H9 (cell line): ENCODE results near the gene SMC4. TPM values are rescaled to one million over a fixed set of nuclear protein-coding genes. Genes with fewer than 3 reads are reported as not detected.

Experiments used
- DNase-seq: peaks from one replicate; pipeline ENCODE4 v3.0.0-alpha.2; 2017
- H2AFZ ChIP-seq: one replicate; pipeline ENCODE4 v1.6.1; 2013; ENCODE audit warnings: mild to moderate bottlenecking, low read length, control low read depth, moderate library complexity
- H2AK5ac ChIP-seq: 2 replicates; pipeline ENCODE4 v1.6.1; 2013; ENCODE audit warnings: low read length, control low read depth, mixed read lengths; ENCODE audit not compliant: insufficient read length
- H2BK120ac ChIP-seq: one replicate; pipeline ENCODE4 v1.6.1; 2013; ENCODE audit warnings: low read depth, mild to moderate bottlenecking, low read length, control low read depth, inconsistent platforms; ENCODE audit not compliant: poor library complexity, severe bottlenecking
- H2BK12ac ChIP-seq: 2 replicates; pipeline ENCODE4 v1.6.1; 2013; ENCODE audit warnings: low read length, control low read depth, mixed read lengths, low read depth; ENCODE audit not compliant: insufficient read length
- H2BK15ac ChIP-seq: 2 replicates; pipeline ENCODE4 v1.6.1; 2013; ENCODE audit warnings: low read depth, low read length, control low read depth
- H2BK20ac ChIP-seq: one replicate; pipeline ENCODE4 v1.6.1; 2013; ENCODE audit warnings: low read depth, mild to moderate bottlenecking, low read length, control low read depth, inconsistent platforms; ENCODE audit not compliant: poor library complexity, severe bottlenecking
- H2BK5ac ChIP-seq: 2 replicates; pipeline ENCODE4 v1.6.1; 2013; ENCODE audit warnings: low read length, control low read depth, mixed read lengths; ENCODE audit not compliant: insufficient read length
- H3K14ac ChIP-seq: 2 replicates; pipeline ENCODE4 v1.6.1; 2013; ENCODE audit warnings: low read length, control low read depth; ENCODE audit not compliant: insufficient read depth
- H3K18ac ChIP-seq: 2 replicates; pipeline ENCODE4 v1.6.1; 2013; ENCODE audit warnings: low read depth, mild to moderate bottlenecking, mixed read lengths, low read length, control low read depth; ENCODE audit not compliant: insufficient read length
- H3K23ac ChIP-seq: 2 replicates; pipeline ENCODE4 v1.6.1; 2013; ENCODE audit warnings: low read length, control low read depth, mixed read lengths, low read depth; ENCODE audit not compliant: insufficient read length
- H3K23me2 ChIP-seq: 2 replicates; pipeline ENCODE4 v1.6.1; 2013; ENCODE audit warnings: low read depth, mild to moderate bottlenecking, mixed read lengths, low read length, control low read depth; ENCODE audit not compliant: insufficient read length, poor library complexity, severe bottlenecking
- H3K27ac ChIP-seq: 2 replicates; pipeline ENCODE4 v1.5.1; 2013; ENCODE audit warnings: low read length, control low read depth, mixed read lengths, low read depth; ENCODE audit not compliant: insufficient read length
- H3K27me3 ChIP-seq: 2 replicates; pipeline ENCODE4 v1.6.1; 2013; ENCODE audit warnings: low read length, control low read depth, inconsistent platforms; ENCODE audit not compliant: insufficient read depth
- H3K4ac ChIP-seq: 2 replicates; pipeline ENCODE4 v1.6.1; 2013; ENCODE audit warnings: low read depth, mild to moderate bottlenecking, control low read depth, inconsistent platforms, low read length, moderate library complexity
- H3K4me1 ChIP-seq: 2 replicates; pipeline ENCODE4 v1.6.1; 2013; ENCODE audit warnings: low read length, control low read depth, inconsistent platforms; ENCODE audit not compliant: insufficient read depth
- H3K4me2 ChIP-seq: 2 replicates; pipeline ENCODE4 v1.6.1; 2013; ENCODE audit warnings: low read length, control low read depth, mixed read lengths; ENCODE audit not compliant: insufficient read length, insufficient read depth
- H3K56ac ChIP-seq: 2 replicates; pipeline ENCODE4 v1.6.1; 2013; ENCODE audit warnings: low read depth, mild to moderate bottlenecking, mixed read lengths, low read length, control low read depth; ENCODE audit not compliant: insufficient read length
- H3K79me1 ChIP-seq: 2 replicates; pipeline ENCODE4 v1.6.1; 2013; ENCODE audit warnings: low read depth, mild to moderate bottlenecking, moderate library complexity, low read length, control low read depth, inconsistent platforms; ENCODE audit not compliant: insufficient read depth, poor library complexity, severe bottlenecking
- H3K79me2 ChIP-seq: 2 replicates; pipeline ENCODE4 v1.6.1; 2013; ENCODE audit warnings: low read length, control low read depth, inconsistent platforms; ENCODE audit not compliant: insufficient read depth
- H3K9ac ChIP-seq: 2 replicates; pipeline ENCODE4 v1.6.1; 2013; ENCODE audit warnings: low read length, control low read depth, mixed read lengths; ENCODE audit not compliant: insufficient read length; ENCODE audit errors: extremely low read depth
- H3K9me3 ChIP-seq: one replicate; pipeline ENCODE4 v1.6.1; 2013; ENCODE audit warnings: low read depth, low read length, inconsistent platforms; ENCODE audit not compliant: control insufficient read depth
- H3T11ph ChIP-seq: one replicate; pipeline ENCODE4 v1.6.1; 2013; ENCODE audit warnings: mild to moderate bottlenecking, low read length, control low read depth, inconsistent platforms
- H4K20me1 ChIP-seq: one replicate; pipeline ENCODE4 v1.6.1; 2013; ENCODE audit not compliant: control insufficient read depth, insufficient read length, insufficient read depth
- H4K5ac ChIP-seq: 2 replicates; pipeline ENCODE4 v1.6.1; 2013; ENCODE audit warnings: low read depth, mild to moderate bottlenecking, mixed read lengths, low read length, control low read depth; ENCODE audit not compliant: insufficient read length
- H4K8ac ChIP-seq: replicated peaks from 2 replicates; pipeline ENCODE4 v1.6.1; 2013; ENCODE audit warnings: low read length, control low read depth, mixed read lengths, low read depth; ENCODE audit not compliant: insufficient read length
- H4K91ac ChIP-seq: 2 replicates; pipeline ENCODE4 v1.6.1; 2013; ENCODE audit warnings: low read depth, mild to moderate bottlenecking, moderate library complexity, mixed read lengths, low read length, control low read depth; ENCODE audit not compliant: insufficient read length
- H3K27ac Mint-ChIP-seq, 3 experiments: 2 replicates in 2 of 3; 3 replicates in 1 of 3; pipeline ENCODE4 v1.8.0; 2020 to 2021; ENCODE audit warnings: mixed read lengths in 3 of 3, mild to moderate bottlenecking in 1 of 3, moderate library complexity in 1 of 3
- H3K27me3 Mint-ChIP-seq: 2 replicates; pipeline ENCODE4 v1.8.0; 2021; ENCODE audit warnings: low read depth, mild to moderate bottlenecking, moderate library complexity, mixed read lengths
- H3K36me3 Mint-ChIP-seq, 3 experiments: 2 replicates in 2 of 3; 3 replicates in 1 of 3; pipeline ENCODE4 v1.8.0; 2020 to 2021; ENCODE audit warnings: low read depth in 3 of 3, mixed read lengths in 3 of 3; ENCODE audit not compliant: insufficient read depth in 1 of 3
- H3K4me1 Mint-ChIP-seq, 2 experiments: 2 replicates each; pipeline ENCODE4 v1.8.0; 2020; ENCODE audit warnings: mixed read lengths in 2 of 2
- H3K4me3 Mint-ChIP-seq, 2 experiments: 2 replicates in 1 of 2; 3 replicates in 1 of 2; pipeline ENCODE4 v1.8.0; 2020 to 2021; ENCODE audit warnings: mild to moderate bottlenecking in 2 of 2, mixed read lengths in 2 of 2, moderate library complexity in 1 of 2
- H3K9me3 Mint-ChIP-seq, 2 experiments: 2 replicates in 1 of 2; 3 replicates in 1 of 2; pipeline ENCODE4 v1.8.0; 2020; ENCODE audit warnings: mild to moderate bottlenecking in 2 of 2, mixed read lengths in 2 of 2, moderate library complexity in 1 of 2
- CTCF ChIP-seq: fragments of 200-600 bp; sonication (generic); conservative IDR thresholded peaks from 3 replicates; pipeline ENCODE4 v1.8.0; 2021; ENCODE audit warnings: antibody characterized with exemption, mild to moderate bottlenecking
- WGBS: extraction: QIAGEN DNeasy Blood & Tissue Kit; methylation state at CpG from one replicate; pipeline ENCODE4 v1.1.7; 2013; ENCODE audit warnings: missing lambda C conversion rate, low lambda C conversion rate, mixed read lengths; ENCODE audit not compliant: insufficient read length; ENCODE audit errors: extremely low coverage; 5-methylcytosine and 5-hydroxymethylcytosine counted together
- total RNA-seq: library from RNA; stranded (reverse); gene quantifications from 2 replicates; pipeline ENCODE4 v1.2.1, GENCODE V29; 2021

The SMC4 gene
- total RNA-seq, 1 experiment from 2014 or later = 130 TPM

- Mint-ChIP-seq H3K27ac (peak overlapping the region in 1 of 3 experiments; percentile 6; a peak in 1 of 7 replicates), H3K4me1 (peaks cover 22 to 38% of the 10 kb centered on the region in 2 experiments), H3K4me3 (no peak overlapping the region), H3K27me3 (no peaks in the 10 kb centered on the region), H3K9me3 (peaks cover 0 to 12% of the 10 kb centered on the region in 2 experiments; a peak in 2 of 5 replicates), H3K36me3 (peaks cover 53 to 81% (median 58%) of the 10 kb centered on the region in 3 experiments)
- H3K23ac ChIP-seq = no peak overlapping the region
- DNase-seq = no peak
- no peaks in the 10 kb centered on the region for H3K27me3 ChIP-seq
- no peak overlapping the region for H3T11ph ChIP-seq
- no peaks in the 10 kb centered on the region for H4K20me1 ChIP-seq
- peaks cover 2% of the 10 kb centered on the region for H3K79me1 ChIP-seq
- no peak overlapping the region for H2BK120ac ChIP-seq
- H3K56ac ChIP-seq = no peak overlapping the region
- no peak overlapping the region for H3K14ac ChIP-seq
- H2BK5ac ChIP-seq = no peak overlapping the region
- no peaks in the 10 kb centered on the region for H3K9me3 ChIP-seq
- H3K9ac ChIP-seq = no peak overlapping the region
- no peak overlapping the region for H3K18ac ChIP-seq
- H2BK20ac ChIP-seq = no peak overlapping the region
- H2AK5ac ChIP-seq = no peak overlapping the region
- H3K4ac ChIP-seq = no peak overlapping the region
- no peak overlapping the region for H2BK12ac ChIP-seq
- no peaks in the 10 kb centered on the region for H3K4me1 ChIP-seq
- H2AFZ ChIP-seq = no peak overlapping the region
- no peak overlapping the region for H3K4me2 ChIP-seq
- H3K27ac ChIP-seq = no peak overlapping the region
- H4K91ac ChIP-seq = no peak overlapping the region
- H3K23me2 ChIP-seq = no peaks in the 10 kb centered on the region
- TF ChIP-seq CTCF = no peak
- H3K79me2 ChIP-seq = peaks cover 36% of the 10 kb centered on the region; the same call in 1 of the 2 replicates
- H2BK15ac ChIP-seq = no peak overlapping the region
- no peak overlapping the region for H4K8ac ChIP-seq
- WGBS = no CpG with 5 or more reads among the region's 1 CpG
- H4K5ac ChIP-seq = no peak overlapping the region
Observed at GRCh38 chr3:160444411-160444810, 45.0 kb downstream of the SMC4 start.
